Glutamatergic neuron (in vitro differentiated cells): ENCODE results near the gene BRD1. TPM values are rescaled to one million over a fixed set of nuclear protein-coding genes. Genes with fewer than 3 reads are reported as not detected.

Experiments used
- DNase-seq: peaks from one replicate; pipeline ENCODE4 v3.0.0; 2022
- H3K27ac Mint-ChIP-seq: one replicate; pipeline ENCODE4 v1.8.0; 2020; ENCODE audit warnings: mild to moderate bottlenecking, mixed read lengths, inconsistent platforms; ENCODE audit not compliant: unreplicated experiment
- H3K27me3 Mint-ChIP-seq: one replicate; pipeline ENCODE4 v1.8.0; 2020; ENCODE audit warnings: mild to moderate bottlenecking, moderate library complexity, mixed read lengths, inconsistent platforms; ENCODE audit not compliant: unreplicated experiment
- H3K36me3 Mint-ChIP-seq: one replicate; pipeline ENCODE4 v1.8.0; 2020; ENCODE audit warnings: mild to moderate bottlenecking, mixed read lengths, inconsistent platforms; ENCODE audit not compliant: unreplicated experiment
- H3K4me1 Mint-ChIP-seq: one replicate; pipeline ENCODE4 v1.8.0; 2020; ENCODE audit warnings: mild to moderate bottlenecking, low read depth, mixed read lengths, inconsistent platforms; ENCODE audit not compliant: unreplicated experiment
- H3K4me3 Mint-ChIP-seq: one replicate; pipeline ENCODE4 v1.8.0; 2020; ENCODE audit warnings: mild to moderate bottlenecking, mixed read lengths, inconsistent platforms; ENCODE audit not compliant: unreplicated experiment
- H3K9me3 Mint-ChIP-seq: one replicate; pipeline ENCODE4 v1.8.0; 2020; ENCODE audit warnings: mild to moderate bottlenecking, moderate library complexity, mixed read lengths, inconsistent platforms; ENCODE audit not compliant: unreplicated experiment
- CTCF ChIP-seq: fragments of 200-600 bp; sonication (generic); IDR thresholded peaks from one replicate; pipeline ENCODE4 v1.5.0; 2021; ENCODE audit not compliant: partially characterized antibody, unreplicated experiment
- total RNA-seq: library from RNA; stranded (reverse); fragmentation: NEBNext Ultra II Directional; extraction: Animal tissue kit (Norgen Biotek cat#: 25700); gene quantifications from one replicate; pipeline ENCODE4 v1.2.1, GENCODE V29; 2021; ENCODE audit not compliant: unreplicated experiment

The BRD1 gene
- total RNA-seq, 1 donor from 2014 or later: 73.7 TPM

DNA sequence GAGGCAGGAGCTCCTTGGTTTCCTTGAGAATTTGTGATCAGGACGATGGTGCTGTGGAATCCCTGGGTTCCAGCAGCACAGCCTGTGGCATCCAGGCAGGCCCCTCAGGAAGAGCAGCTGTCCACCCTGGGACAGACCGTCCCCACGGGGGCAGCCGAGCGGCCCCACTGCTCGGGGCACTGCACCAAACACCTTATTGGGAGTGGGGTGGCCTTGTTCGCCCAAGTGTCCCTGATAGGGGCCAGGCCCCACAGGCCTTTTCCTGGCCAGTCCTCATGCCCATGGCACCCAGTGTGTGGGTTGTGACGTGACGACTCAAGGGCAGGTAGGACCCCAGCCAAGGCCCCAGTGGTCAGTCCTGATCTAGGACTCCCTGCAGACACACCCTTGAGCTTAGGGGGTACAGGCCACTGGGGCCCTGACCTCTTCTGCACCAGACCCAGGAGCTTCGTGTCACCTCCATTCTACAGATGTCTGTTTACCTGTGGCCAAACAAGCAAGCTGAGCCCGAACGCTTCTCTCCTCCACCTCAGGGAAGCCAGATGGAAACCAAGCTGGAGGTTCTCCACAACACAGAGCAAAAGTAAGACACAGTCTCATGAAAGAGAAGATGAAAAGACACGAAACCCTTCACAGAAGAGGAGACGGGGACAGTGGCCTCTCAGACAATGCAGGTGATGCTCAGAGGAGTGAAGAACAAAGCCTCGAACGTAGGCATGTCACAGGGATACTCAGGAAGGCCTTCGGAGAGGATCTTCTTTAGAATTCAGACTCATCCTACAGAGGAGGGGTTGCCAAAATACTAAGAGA lies 1.6 kb upstream of the BRD1 start:
- Mint-ChIP-seq H3K27ac (no peak overlapping the region), H3K27me3 (peaks cover 15% of the 10 kb centered on the region), H3K9me3 (peaks cover 16% of the 10 kb centered on the region), H3K4me1 (peaks cover 16% of the 10 kb centered on the region), H3K4me3 (peak overlapping the region; percentile 34), H3K36me3 (peaks cover 8% of the 10 kb centered on the region)
- TF ChIP-seq CTCF: no peak
- no peak for DNase-seq

DNA sequence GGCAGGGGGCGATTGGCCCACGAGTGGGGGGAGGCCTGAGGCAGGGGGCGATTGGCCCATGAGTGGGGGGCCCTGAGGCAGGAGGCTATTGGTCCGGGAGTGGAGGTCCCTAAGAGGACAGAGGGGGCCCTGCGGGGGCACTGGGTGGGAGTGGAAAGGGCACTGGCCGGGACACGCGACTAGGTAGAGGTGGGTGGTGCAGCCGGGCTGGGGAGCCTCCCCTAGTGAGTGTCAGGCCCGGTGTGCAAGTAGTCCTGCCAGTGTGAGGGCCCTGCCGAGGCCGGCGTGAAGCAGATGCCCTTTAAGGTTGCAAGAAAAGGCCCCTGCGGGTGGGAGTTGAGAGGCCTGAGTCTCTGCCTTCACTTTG lies 909 bp upstream of the BRD1 start:
- H3K36me3 Mint-ChIP-seq: peaks cover 15% of the 10 kb centered on the region
- no peak for DNase-seq
- H3K27ac Mint-ChIP-seq: no peak overlapping the region
- no peak for TF ChIP-seq CTCF
- peaks cover 21% of the 10 kb centered on the region for H3K27me3 Mint-ChIP-seq
- peak overlapping the region; percentile 34 for H3K4me3 Mint-ChIP-seq
- peaks cover 16% of the 10 kb centered on the region for H3K9me3 Mint-ChIP-seq
- peaks cover 22% of the 10 kb centered on the region for H3K4me1 Mint-ChIP-seq

GRCh38 chr22:49827271-49827852 lies 311 bp downstream of the BRD1 start:
- H3K4me3 Mint-ChIP-seq: no peak overlapping the region
- H3K4me1 Mint-ChIP-seq: peaks cover 26% of the 10 kb centered on the region
- DNase-seq: no peak
- peaks cover 21% of the 10 kb centered on the region for H3K27me3 Mint-ChIP-seq
- peaks cover 17% of the 10 kb centered on the region for H3K36me3 Mint-ChIP-seq
- no peak for TF ChIP-seq CTCF
- peaks cover 18% of the 10 kb centered on the region for H3K9me3 Mint-ChIP-seq
- no peak overlapping the region for H3K27ac Mint-ChIP-seq

DNA sequence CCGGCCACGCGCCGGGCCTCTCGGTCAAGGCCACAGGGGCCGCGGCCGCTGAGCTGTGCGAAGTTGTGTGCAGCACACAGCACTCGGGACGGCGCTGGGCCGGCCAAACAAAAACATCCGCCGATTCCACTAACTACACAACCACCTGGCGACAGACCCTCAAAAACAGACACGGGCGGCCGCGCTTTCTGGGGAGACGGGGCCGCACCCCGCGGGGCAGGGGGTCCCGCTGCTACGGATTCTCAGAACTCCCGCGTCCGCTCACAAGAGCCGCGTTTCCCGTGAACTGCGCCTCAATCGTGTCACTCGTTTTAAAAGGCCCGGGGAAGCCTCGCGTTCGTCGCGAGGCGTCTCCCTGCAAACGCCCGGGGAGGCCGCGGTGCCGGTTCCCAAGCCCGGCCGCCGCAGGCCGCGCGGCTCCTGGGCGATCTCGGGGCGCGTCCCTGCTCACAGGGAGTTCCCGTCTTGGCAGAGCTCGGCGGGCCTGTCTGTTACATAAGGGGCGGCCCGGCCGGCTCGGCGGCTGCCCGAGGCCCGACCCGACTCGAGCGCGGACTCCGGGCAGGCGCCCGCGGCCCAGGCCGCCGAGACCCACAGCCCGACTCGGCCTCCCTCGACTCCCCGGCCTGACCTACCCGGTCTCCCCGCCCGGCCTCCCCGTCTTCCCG lies 936 bp downstream of the BRD1 start:
- peaks cover 26% of the 10 kb centered on the region for H3K4me1 Mint-ChIP-seq
- H3K27me3 Mint-ChIP-seq: peaks cover 21% of the 10 kb centered on the region
- peak overlapping the region; percentile 92 for H3K4me3 Mint-ChIP-seq
- TF ChIP-seq CTCF: no peak
- peak overlapping the region; percentile 43 for H3K27ac Mint-ChIP-seq
- peaks cover 18% of the 10 kb centered on the region for H3K9me3 Mint-ChIP-seq
- DNase-seq: peak; percentile 47
- peaks cover 17% of the 10 kb centered on the region for H3K36me3 Mint-ChIP-seq
